MCF 10A (cell line): ENCODE measurements around the gene DAPK2. TPM values are rescaled to one million over a fixed set of nuclear protein-coding genes. Genes with fewer than 3 reads are reported as not detected.

Experiments used
- BruUV-seq: library from RNA; stranded (reverse); fragments of 400-500 nt; replicated peaks from 2 replicates; lab custom pipeline; 2021; lab: Mats Ljungman, UMichigan
- CTCF ChIA-PET: fragments of 300-600 bp; sonication (Branson Sonifier 250); formaldehyde crosslinking; extraction: SDS; loops from one replicate; lab custom pipeline; 2021; ENCODE audit warnings: antibody characterized with exemption, inconsistent platforms; lab: Yijun Ruan, JAX
- POLR2A ChIA-PET: fragments of 300-600, 350-650 bp; sonication (Branson Sonifier 250); formaldehyde crosslinking; extraction: SDS; loops from one replicate; lab custom pipeline; 2020; ENCODE audit warnings: antibody characterized with exemption, inconsistent platforms; lab: Yijun Ruan, JAX
- DNase-seq: peaks from one replicate; pipeline ENCODE4 v3.0.0-alpha.2; 2018; ENCODE audit not compliant: unreplicated experiment
- H3K27ac Mint-ChIP-seq: one replicate; pipeline ENCODE4 v1.8.0; 2022; ENCODE audit warnings: mild to moderate bottlenecking, low read depth, mixed read lengths; ENCODE audit not compliant: unreplicated experiment
- H3K27me3 Mint-ChIP-seq: one replicate; pipeline ENCODE4 v1.8.0; 2022; ENCODE audit warnings: mixed read lengths; ENCODE audit not compliant: insufficient read depth, unreplicated experiment
- H3K36me3 Mint-ChIP-seq: one replicate; pipeline ENCODE4 v1.8.0; 2022; ENCODE audit warnings: mild to moderate bottlenecking, moderate library complexity, mixed read lengths; ENCODE audit not compliant: insufficient read depth, unreplicated experiment
- H3K4me1 Mint-ChIP-seq: one replicate; pipeline ENCODE4 v1.8.0; 2022; ENCODE audit warnings: mixed read lengths; ENCODE audit not compliant: insufficient read depth, unreplicated experiment
- H3K4me3 Mint-ChIP-seq: one replicate; pipeline ENCODE4 v1.8.0; 2022; ENCODE audit warnings: mild to moderate bottlenecking, moderate library complexity, mixed read lengths; ENCODE audit not compliant: unreplicated experiment
- H3K9me3 Mint-ChIP-seq: one replicate; pipeline ENCODE4 v1.8.0; 2022; ENCODE audit warnings: mixed read lengths; ENCODE audit not compliant: unreplicated experiment
- CTCF ChIP-seq: fragments of 200-600 bp; IDR thresholded peaks from one replicate; pipeline ENCODE4 v1.8.0; 2022; ENCODE audit warnings: antibody characterized with exemption, mild to moderate bottlenecking; ENCODE audit not compliant: unreplicated experiment
- intact Hi-C: fragments of 100-400 bp; cut with micrococcal nuclease; formaldehyde crosslinking; loops from 2 replicates; pipeline ENCODE4 v1.14.1; 2022
- total RNA-seq: library from RNA; stranded (reverse); gene quantifications from 2 replicates; pipeline ENCODE4 v1.2.3, GENCODE V29; 2022

Gene DAPK2
- total RNA-seq, 1 experiment from 2014 or later, result 4.6 TPM

- Mint-ChIP-seq H3K27me3 (peaks cover 11% of the 10 kb centered on the region), H3K4me3 (no peak overlapping the region), H3K9me3 (peaks cover 8% of the 10 kb centered on the region), H3K36me3 (no peaks in the 10 kb centered on the region), H3K27ac (no peak overlapping the region), H3K4me1 (no peaks in the 10 kb centered on the region)
- no TSS peak for BruUV-seq
- intact Hi-C loops, result no loop called here
- ChIA-PET CTCF (interaction anchor here (1.4 kb wide), 2 partner anchors 118 to 198 kb away, joined by 4 to 5 read pairs; no protein-coding TSS in a partner anchor), POLR2A (no interaction called here)
- TF ChIP-seq CTCF, result no peak
- peak; percentile 8 for DNase-seq
These were observed 176.3 kb downstream of the DAPK2 start for GRCh38 chr15:63870043-63870394.

GRCh38 chr15:63869371-63870042, 176.8 kb downstream of the DAPK2 start:
- TF ChIP-seq CTCF, result no peak
- BruUV-seq, result no TSS peak
- intact Hi-C loops, result no loop called here
- Mint-ChIP-seq H3K4me3 (no peak overlapping the region), H3K36me3 (no peaks in the 10 kb centered on the region), H3K27ac (no peak overlapping the region), H3K9me3 (peaks cover 8% of the 10 kb centered on the region), H3K4me1 (no peaks in the 10 kb centered on the region), H3K27me3 (peaks cover 11% of the 10 kb centered on the region)
- ChIA-PET POLR2A (no interaction called here), CTCF (interaction anchor here (0.7 to 1.4 kb wide), 4 partner anchors 27 to 833 kb away, joined by 3 to 5 read pairs (median 4); no protein-coding TSS in a partner anchor)
- no peak for DNase-seq

GRCh38 chr15:63864186-63864585, 182.1 kb downstream of the DAPK2 start:
- intact Hi-C loops, result no loop called here
- Mint-ChIP-seq H3K27ac (no peak overlapping the region), H3K36me3 (no peaks in the 10 kb centered on the region), H3K27me3 (peaks cover 11% of the 10 kb centered on the region), H3K9me3 (peaks cover 8% of the 10 kb centered on the region), H3K4me1 (no peaks in the 10 kb centered on the region), H3K4me3 (no peak overlapping the region)
- ChIA-PET CTCF (no interaction called here), POLR2A (no interaction called here)
- DNase-seq, result no peak
- no peak for TF ChIP-seq CTCF
- no TSS peak for BruUV-seq

GRCh38 chr15:63861946-63862517, 184.3 kb downstream of the DAPK2 start:
- H3K36me3 Mint-ChIP-seq, result no peaks in the 10 kb centered on the region
- no peak for TF ChIP-seq CTCF
- DNase-seq, result no peak
- intact Hi-C loops, result no loop called here
- peaks cover 6% of the 10 kb centered on the region for H3K4me1 Mint-ChIP-seq
- peaks cover 3% of the 10 kb centered on the region for H3K27me3 Mint-ChIP-seq
- no TSS peak for BruUV-seq
- CTCF ChIA-PET, result no interaction called here
- POLR2A ChIA-PET, result no interaction called here
- H3K27ac Mint-ChIP-seq, result no peak overlapping the region
- H3K4me3 Mint-ChIP-seq, result no peak overlapping the region
- H3K9me3 Mint-ChIP-seq, result peaks cover under 1% of the 10 kb centered on the region
